ENCODE results near the gene TNKS1BP1.

DNA sequence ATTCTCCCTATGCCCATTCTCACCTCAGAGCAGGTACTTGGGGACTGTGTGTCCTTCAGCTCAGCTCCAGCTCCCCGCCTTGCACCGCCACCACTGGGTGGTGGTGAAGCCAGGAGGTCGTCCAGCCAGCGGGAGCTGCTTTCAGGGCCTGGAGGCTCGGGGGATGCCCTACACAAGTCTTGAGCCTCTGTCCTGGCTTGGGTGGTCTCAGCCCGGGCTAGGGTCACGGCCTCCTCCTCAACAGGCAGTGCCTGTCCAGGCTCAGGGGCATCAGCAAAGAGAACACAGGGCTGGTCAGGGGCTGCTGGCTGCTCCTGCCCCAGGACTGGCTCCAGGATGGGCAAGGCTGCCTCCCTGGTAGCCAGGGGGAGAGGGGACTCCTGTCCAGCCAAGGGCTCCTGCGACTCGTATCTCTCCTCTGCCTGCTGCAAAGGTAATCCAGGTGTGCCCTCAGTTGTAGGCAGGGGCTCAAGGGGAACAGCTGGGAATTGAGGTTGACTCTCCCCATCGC, 12.2 kb downstream of the TNKS1BP1 start:
- TF ChIP-seq POLR2A (IDR thresholded peaks at IDR 0.05): no peak
- no peak for TF ChIP-seq EP300 (IDR thresholded peaks at IDR 0.05)
- TF ChIP-seq, protein P1, sequence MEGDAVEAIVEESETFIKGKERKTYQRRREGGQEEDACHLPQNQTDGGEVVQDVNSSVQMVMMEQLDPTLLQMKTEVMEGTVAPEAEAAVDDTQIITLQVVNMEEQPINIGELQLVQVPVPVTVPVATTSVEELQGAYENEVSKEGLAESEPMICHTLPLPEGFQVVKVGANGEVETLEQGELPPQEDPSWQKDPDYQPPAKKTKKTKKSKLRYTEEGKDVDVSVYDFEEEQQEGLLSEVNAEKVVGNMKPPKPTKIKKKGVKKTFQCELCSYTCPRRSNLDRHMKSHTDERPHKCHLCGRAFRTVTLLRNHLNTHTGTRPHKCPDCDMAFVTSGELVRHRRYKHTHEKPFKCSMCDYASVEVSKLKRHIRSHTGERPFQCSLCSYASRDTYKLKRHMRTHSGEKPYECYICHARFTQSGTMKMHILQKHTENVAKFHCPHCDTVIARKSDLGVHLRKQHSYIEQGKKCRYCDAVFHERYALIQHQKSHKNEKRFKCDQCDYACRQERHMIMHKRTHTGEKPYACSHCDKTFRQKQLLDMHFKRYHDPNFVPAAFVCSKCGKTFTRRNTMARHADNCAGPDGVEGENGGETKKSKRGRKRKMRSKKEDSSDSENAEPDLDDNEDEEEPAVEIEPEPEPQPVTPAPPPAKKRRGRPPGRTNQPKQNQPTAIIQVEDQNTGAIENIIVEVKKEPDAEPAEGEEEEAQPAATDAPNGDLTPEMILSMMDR (IDR thresholded peaks at IDR 0.05): no peak
- TF ChIP-seq POLR2AphosphoS5 (IDR thresholded peaks at IDR 0.05): no peak
